Astrocyte of the cerebellum (primary cell): ENCODE results near the gene IFRD1.
"Not testable (repeated sequence)": the region's sequence is repeated elsewhere in the genome, so short reads cannot be mapped to it uniquely, and the experiment has no call there.

Experiments used
- DNase-seq: peaks from one replicate; pipeline ENCODE4 v3.0.0-alpha.2; 2011; ENCODE audit warnings: low read depth
- H3K4me3 ChIP-seq: 2 replicates; pipeline ENCODE4 v1.5.1; 2011; ENCODE audit warnings: mild to moderate bottlenecking, low read depth, low read length, moderate library complexity
- in situ Hi-C: cut with HindIII; loops from 2 replicates; pipeline ENCODE4 v1.10.0; 2017; ENCODE audit warnings: low sequenced_read_pairs
- TF ChIP-seq, protein P1 (sequence below): IDR thresholded peaks from 2 replicates; pipeline ENCODE4 v1.5.1; 2012; ENCODE audit warnings: low read length, low read depth, moderate library complexity, mild to moderate bottlenecking; ENCODE audit errors: missing control alignments

The IFRD1 gene

DNA sequence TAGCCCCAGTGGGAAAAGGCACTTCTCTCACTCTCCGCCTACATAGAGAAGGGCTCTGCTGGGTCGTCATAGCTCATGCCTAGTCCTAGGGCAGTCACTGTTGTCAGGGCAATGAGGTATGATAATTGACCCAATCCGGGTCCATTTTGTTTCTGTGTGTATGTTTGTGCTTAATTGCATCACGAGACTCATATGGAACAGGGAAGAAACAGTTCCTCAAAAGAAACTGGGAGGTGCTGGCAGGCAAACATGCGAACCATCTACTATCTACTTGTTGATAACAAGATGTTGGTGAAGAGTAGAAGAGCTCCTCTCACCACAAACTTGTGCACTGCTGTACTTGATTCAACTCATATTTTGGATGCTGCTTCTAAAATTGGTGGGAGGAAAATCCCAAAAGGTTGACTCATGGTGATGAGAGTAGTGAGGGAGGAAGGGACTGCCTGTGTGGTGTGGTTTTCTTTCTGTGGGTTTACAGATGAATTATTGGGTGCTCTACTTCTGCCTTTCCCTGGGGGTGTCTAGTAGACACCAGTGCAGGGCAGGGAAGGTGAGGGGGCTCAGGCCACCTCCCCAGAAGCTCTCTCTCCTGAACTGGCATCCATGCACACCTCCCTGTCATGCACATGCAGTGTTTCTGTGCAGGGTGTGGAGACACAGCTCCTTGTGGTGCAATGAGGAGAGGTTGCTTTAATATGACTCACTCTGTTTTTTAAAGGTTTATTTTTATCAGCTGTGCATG is 59.9 kb downstream of the IFRD1 start:
- peak; percentile 53 for DNase-seq
- H3K4me3 ChIP-seq = no peak overlapping the region
- in situ Hi-C loops = no loop called here
- TF ChIP-seq, protein P1, sequence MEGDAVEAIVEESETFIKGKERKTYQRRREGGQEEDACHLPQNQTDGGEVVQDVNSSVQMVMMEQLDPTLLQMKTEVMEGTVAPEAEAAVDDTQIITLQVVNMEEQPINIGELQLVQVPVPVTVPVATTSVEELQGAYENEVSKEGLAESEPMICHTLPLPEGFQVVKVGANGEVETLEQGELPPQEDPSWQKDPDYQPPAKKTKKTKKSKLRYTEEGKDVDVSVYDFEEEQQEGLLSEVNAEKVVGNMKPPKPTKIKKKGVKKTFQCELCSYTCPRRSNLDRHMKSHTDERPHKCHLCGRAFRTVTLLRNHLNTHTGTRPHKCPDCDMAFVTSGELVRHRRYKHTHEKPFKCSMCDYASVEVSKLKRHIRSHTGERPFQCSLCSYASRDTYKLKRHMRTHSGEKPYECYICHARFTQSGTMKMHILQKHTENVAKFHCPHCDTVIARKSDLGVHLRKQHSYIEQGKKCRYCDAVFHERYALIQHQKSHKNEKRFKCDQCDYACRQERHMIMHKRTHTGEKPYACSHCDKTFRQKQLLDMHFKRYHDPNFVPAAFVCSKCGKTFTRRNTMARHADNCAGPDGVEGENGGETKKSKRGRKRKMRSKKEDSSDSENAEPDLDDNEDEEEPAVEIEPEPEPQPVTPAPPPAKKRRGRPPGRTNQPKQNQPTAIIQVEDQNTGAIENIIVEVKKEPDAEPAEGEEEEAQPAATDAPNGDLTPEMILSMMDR = no peak

DNA sequence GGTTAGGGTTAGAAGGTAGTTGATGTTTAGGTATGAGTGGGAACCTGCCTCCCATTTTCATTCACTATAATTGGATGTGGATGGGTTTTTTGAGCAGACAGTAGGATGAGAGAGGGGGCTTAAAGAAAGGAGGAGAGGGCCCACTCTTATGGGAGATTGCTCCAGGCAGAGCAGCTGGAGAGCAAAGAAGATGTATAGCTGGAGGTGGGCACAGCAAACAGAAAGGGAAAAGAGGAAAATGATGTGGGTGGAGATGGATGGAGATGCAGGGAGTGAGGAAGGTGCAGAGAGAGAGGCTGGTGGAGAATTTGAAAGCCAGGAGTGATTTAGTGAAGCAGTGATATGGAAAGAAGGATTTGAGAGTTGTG is 60.5 kb downstream of the IFRD1 start:
- H3K4me3 ChIP-seq = no peak overlapping the region
- DNase-seq = no peak
- TF ChIP-seq, protein P1 = no peak
- in situ Hi-C loops = no loop called here

DNA sequence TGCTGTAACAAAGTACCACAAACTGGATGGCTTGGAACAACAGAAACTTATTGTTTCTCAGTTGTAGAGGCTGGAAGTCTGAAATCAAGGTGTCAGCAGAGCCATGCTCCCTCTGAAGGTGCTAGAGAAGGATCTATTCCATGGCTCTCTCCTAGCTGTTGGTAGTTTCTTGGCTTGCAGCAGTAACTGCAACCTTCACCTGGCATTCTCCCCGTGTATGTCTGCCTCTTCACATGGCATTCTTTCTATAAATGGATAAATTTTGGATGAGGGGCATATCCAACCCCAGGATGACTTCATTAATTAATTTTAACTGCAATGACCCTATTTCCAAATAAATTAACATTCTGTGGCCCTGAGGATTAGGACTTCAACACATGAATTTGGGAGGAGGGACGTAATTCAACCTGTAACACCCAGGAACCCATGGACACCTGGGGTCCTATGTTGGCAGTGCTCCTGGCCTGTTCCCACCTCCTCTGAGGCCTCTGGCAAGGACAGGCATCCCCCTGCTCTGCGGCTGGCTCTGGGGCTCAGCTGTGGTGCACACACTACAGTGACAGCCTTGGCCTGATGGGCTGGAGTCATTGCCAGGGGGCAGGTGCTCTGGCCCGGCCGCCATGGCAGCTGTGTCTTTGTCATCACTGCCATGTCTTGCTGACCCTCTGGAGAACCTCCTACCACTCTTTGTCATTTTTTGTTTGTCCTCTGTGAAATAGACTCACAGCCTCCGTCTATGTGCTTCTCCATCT is 61.4 kb downstream of the IFRD1 start:
- in situ Hi-C loops = no loop called here
- H3K4me3 ChIP-seq = no peak overlapping the region
- no peak for DNase-seq
- TF ChIP-seq, protein P1 = no peak

DNA sequence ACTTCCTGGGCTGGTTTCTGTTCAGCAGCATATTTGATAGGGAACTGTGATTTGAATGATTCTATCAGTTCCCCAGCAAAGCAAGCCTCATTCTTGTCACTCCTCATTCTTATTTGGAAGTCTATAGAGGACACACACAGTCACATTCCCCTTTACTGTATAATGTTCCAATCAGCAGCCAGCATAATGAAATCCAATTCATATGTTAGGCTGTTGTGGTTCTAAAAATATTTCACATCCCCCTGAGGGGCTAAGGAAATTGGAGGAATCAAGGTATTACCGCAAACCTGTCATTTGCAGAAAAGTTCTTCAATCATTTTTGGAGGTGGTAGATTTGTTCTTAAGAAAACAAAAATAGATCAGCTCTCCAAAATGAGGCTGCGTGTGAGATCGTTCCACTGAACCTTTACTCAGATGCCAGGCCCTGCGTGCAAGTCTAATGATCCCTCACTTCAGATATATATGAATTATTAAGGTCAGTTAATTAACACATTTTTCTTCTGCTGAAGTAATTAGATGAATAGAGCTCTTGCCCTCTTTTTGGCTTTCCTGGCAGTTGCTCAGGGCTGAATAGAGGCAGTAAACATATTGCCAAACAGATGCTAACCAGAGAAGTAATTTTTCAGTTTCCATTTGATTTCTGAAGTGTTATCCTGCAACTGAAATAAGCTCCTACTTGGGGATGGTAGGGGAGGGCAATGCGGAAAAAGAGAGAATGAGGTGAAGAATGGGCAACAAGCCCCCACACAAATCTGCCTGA is 62.4 kb downstream of the IFRD1 start:
- no peak for DNase-seq
- TF ChIP-seq, protein P1 = no peak
- in situ Hi-C loops = no loop called here
- H3K4me3 ChIP-seq = no peak overlapping the region

DNA sequence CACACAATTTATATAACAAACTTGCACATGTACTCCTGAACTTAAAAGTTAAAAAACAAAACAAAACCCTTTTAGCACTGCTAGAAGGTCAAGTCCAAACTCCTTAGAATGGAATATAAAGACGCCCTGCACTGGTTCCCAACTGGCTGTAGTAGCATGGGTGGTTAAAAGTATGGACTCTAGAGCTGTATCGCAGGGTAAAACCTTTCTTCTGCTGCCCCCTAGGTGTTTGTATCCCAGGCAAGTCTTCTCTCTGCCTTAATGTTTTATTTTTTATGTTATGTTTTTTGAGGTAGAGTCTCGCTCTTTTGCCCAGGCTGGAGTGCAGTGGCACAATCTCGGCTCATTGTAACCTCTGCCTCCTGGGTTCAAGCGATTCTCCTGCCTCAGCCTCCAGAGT is 65.7 kb downstream of the IFRD1 start:
- in situ Hi-C loops = no loop called here
- DNase-seq = no peak
- TF ChIP-seq, protein P1 = no peak
- H3K4me3 ChIP-seq = no peak overlapping the region

DNA sequence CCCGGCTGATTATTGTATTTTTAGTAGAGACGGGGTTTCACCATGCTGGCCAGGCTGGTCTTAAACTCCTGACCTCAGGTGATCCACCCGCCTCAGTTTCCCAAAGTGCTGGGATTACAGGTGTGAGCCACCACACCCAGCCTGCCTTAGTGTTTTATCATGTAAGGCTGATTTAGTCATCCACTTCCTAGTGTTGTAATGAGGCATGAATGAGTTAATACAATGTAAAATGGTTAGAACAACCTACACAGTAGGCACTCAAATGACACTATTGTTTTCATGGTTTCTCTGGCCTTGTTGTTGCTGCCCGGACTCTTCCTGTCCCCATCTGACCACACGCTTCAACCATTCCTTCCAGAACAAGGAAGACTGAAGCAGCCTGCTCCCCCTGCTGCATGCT is 66.2 kb downstream of the IFRD1 start:
- DNase-seq, H3K4me3 ChIP-seq, in situ Hi-C loops: not testable (repeated sequence)
